Left cardiac atrium (tissue), 4 donors: ENCODE data around the gene PHOSPHO2. TPM values are rescaled to one million over a fixed set of nuclear protein-coding genes. Genes with fewer than 3 reads are reported as not detected.
A peak's percentile ranks its signal among the peaks of the same experiment; 100 is the strongest.
"Not testable (repeated sequence)": the region's sequence is repeated elsewhere in the genome, so short reads cannot be mapped to it uniquely, and the experiment has no call there.

ENCODE experiments used
- ATAC-seq, 2 donors: fragments of 200-7000 bp; cut with Tn5 transposase; one replicate each; pipeline ENCODE4 v1.9.1; 2020; ENCODE audit warnings: mild to moderate bottlenecking in 2 of 2, moderate library complexity in 2 of 2
- DNase-seq: peaks from one replicate; pipeline ENCODE4 v3.0.0-alpha.2; 2020
- intact Hi-C, 2 donors: fragments of 100-400 bp; cut with DNase I; formaldehyde crosslinking; loops; one replicate each; pipeline versions ENCODE4 v1.14.1 to v1.15.1; 2022 to 2023
- total RNA-seq, 2 donors: library from RNA; stranded (reverse); fragmentation: NEBNext Ultra II Directional; extraction: Animal tissue kit (Norgen Biotek cat#: 25700); gene quantifications; one replicate each; pipeline ENCODE4 v1.2.1, GENCODE V29; 2021
- donor health status: DM: no; HTN: yes; CAD: no.
- donor health status: DM: no; HTN: yes; CAD: no; lungs with severe emphysema.
- donor health status: DM: yes; HTN: yes; CAD: no.
- donor health status: Dilated cardiomyopathy.

The PHOSPHO2 gene
- total RNA-seq, 2 donors from 2014 or later = 3.4 to 3.9 TPM

DNA sequence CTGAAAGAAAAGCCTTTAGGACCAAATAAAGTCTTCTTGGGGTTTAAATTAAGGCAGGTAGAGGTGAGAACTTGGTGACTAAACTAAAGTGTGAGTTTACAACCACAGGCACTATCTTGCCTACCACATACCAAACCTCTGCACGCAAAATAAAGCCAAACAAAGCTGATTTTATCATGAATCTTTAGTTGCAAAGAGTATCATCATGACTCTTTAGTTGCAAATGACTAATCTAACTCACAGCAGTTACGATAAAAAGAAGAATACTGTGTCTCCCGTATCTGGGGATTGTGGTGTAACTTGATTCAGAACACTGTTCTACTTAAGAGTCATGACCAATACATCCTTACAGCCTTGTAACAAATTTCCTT is 11.2 kb upstream of the PHOSPHO2 start:
- intact Hi-C loops = no loop called here
- no peak for DNase-seq
- no peak for ATAC-seq

- ATAC-seq = no peak
- intact Hi-C loops = no loop called here
These were observed 10.7 kb upstream of the PHOSPHO2 start for GRCh38 chr2:169683425-169684134.

GRCh38 chr2:169684135-169684565 is 10.1 kb upstream of the PHOSPHO2 start:
- DNase-seq = no peak
- intact Hi-C loops = no loop called here
- no peak for ATAC-seq

More at GRCh38 chr2:169683425-169684134, 10.7 kb upstream of the PHOSPHO2 start:
- DNase-seq = no peak

DNA sequence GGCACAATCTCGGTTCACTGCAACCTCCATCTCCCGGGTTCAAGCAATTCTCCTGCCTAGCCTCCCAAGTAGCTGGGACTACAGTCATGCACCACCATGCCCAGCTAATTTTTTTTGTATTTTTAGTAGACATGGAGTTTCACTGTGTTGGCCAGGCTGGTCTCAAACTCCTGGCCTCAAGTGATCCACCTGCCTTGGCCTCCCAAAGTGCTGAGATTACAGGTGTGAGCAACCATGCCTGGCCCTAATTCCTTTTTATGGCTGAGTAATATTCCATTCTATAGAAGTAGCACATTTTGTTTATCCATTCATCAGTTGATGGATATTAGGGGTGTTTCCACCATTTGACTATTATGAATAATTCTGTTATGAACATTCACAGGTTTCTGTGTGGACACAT is 9.6 kb upstream of the PHOSPHO2 start:
- DNase-seq, intact Hi-C loops, ATAC-seq: not testable (repeated sequence)

DNA sequence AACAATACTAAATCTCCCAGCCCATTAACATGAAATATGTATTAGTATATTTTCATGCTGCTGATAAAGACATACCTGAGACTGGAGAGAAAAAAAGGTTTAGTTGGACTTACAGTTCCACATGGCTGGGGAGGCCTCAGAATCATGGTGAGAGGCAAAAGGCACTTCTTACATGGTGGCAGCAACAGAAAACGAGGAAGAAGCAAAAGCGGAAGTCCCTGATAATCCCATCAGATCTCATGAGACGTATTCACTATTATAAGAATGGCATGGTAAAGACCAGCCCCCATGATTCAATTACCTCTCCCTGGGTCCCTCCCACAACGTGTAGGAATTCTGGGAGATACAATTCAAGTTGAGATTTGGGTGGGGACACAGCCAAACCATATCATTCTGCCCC is 7.4 kb upstream of the PHOSPHO2 start:
- DNase-seq, ATAC-seq, intact Hi-C loops: not testable (repeated sequence)

DNA sequence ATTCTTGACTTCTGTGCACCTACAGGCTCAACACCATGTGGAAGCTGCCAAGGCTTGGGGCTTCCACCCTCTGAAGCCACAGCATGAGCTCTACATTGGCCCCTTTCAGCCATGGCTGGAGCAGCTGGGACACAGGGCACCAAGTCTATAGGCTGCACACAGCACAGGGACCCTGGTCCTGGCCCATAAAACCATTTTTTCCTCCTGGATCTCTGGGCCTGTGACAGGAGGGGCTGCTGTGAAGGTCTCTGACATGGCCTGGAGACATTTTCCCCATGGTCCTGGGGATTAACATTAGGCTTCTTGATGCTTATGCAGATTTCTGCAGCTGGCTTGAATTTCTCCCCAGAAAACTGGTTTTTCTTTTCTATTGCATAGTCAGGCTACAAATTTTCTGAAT is 6.3 kb upstream of the PHOSPHO2 start:
- DNase-seq, intact Hi-C loops, ATAC-seq: not testable (repeated sequence)

- ATAC-seq = no peak
- intact Hi-C loops = no loop called here
- no peak for DNase-seq
These were observed 3.3 kb upstream of the PHOSPHO2 start for GRCh38 chr2:169690958-169691357.

DNA sequence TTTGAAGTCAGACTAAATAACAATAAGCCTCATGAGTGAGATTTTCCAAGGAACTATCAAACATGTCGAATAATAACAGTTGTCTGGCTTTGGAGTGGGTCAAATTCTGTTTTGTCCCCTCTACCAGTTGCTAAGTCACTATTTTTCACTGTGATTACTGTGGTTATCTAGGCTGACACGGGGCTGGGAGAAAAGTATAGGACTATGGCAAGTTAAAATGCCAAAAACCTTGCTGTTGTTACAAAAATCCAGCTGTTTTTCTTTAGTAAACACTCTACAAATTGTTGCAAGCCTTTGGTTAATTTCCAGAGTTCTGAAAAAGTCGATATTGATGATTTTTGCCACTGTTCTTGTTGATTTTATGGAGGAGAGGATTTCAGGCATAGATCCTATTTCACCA is 1.6 kb upstream of the PHOSPHO2 start:
- intact Hi-C loops = no loop called here
- DNase-seq (no peak), ATAC-seq (no peak)

DNA sequence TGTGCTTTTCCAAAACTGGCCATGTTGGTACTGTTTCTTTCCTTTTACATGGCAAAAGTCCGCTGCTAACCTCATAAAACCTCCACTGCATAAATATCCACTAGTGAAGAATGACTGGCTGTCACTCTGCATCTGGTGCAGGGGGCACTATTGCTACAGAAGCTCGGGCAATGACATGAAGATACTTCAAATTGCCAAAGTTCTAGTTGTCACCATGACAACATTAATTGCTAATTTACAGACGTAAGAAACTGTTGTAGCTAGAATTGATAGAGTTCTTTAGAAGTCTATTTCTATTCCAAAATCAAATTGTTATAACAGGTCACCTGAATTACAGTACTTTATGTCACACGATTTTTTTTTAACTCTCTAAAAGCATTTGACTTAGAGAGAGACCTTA is 909 bp upstream of the PHOSPHO2 start:
- no peak for ATAC-seq
- intact Hi-C loops = no loop called here
- no peak for DNase-seq

DNA sequence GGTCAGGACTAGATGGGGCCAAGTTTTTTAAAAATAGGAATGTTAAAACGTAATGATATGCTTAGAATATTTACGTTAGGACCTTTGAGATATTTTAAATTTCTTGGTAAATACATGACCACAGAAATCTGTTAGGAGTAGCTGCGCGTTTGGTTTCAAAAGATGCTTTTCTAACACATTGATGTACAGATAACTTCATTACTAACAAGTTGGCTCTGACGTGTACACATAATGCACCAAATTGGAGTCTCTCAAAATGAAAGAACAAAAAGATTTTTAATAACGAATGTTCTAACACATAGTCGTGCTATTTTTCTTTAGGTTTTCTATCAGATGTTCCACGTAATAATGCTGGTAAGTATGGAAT is 608 bp downstream of the PHOSPHO2 start:
- DNase-seq = no peak
- no peak for ATAC-seq
- intact Hi-C loops = loop anchor here in 1 of 2 donors (2.0 kb wide), 1 partner anchor 40 kb away; no protein-coding TSS in a partner anchor

DNA sequence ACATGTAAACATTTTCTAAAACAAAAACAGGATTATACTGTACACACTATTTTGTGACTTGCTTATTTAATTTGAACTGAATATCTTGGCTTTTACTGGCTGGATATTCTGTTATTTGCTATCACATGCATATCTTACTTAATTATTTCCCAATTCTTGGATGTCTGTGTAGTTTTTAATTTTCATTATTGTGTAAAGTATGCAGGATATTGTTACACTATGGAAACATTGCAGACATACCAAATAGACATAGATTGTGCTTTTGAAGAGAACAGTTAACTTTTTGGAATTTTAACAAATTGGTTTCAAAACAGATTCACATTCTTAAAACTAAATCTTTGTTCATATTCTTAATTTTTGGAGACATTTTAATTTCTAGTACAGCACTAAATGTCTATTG is 2.1 kb downstream of the PHOSPHO2 start:
- DNase-seq (no peak), ATAC-seq (no peak)
- intact Hi-C loops = no loop called here

GRCh38 chr2:169699173-169699572 is 4.9 kb downstream of the PHOSPHO2 start:
- DNase-seq, ATAC-seq, intact Hi-C loops: not testable (repeated sequence)

GRCh38 chr2:169702996-169703395 is 8.7 kb downstream of the PHOSPHO2 start:
- intact Hi-C loops = no loop called here
- ATAC-seq (no peak), DNase-seq (no peak)

DNA sequence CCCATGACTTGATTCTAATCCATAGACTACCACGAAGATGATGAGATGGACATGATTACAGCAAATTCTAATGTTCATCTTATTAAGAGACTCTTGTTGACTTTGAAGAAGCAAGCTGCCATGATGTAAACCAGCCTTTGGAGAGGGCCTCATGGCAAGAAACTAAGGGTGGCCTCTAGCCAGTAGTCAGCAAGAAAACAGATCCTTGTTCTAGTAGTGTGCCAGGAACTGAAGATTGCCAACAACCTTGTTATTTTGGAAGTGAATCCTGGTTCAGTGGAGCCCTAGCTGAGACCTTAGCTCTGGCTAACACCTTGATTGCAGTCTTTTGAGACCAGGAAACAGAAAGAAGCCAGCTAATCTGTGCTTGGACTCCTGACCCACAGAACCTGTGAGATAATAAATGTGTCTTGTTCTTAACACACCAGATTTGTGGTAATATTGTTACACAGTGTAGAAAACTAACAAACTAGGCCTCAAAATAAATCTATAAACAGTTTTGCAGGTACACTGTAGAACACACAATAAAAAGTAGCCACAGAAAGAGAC is 10.0 kb downstream of the PHOSPHO2 start:
- no peak for ATAC-seq
- no peak for DNase-seq
- intact Hi-C loops = no loop called here

- intact Hi-C loops = no loop called here
- DNase-seq (no peak), ATAC-seq (peak; percentile 47 to 50)
These were observed 11.7 kb downstream of the PHOSPHO2 start for GRCh38 chr2:169705927-169706326.

DNA sequence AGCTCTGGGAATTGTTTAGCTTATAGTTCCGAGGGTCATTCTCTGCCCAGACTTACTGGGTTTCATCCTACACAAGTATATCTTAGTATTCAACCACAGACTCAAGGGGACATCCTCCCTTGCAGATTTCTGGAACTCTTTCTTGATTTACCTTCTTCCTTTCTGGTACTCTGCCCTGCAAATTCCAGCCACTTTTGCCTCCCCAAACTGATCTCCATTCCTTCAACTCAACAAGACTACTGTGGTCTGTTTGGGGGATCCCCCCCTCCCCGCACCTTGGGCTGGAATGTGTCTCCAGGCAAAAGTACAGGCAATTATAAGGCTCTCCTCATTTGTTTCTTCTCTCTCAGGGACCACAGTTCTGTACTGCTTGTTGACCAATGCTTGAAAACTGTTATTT is 13.4 kb downstream of the PHOSPHO2 start:
- no peak for ATAC-seq
- intact Hi-C loops = no loop called here

GRCh38 chr2:169709331-169709730 is 15.1 kb downstream of the PHOSPHO2 start:
- intact Hi-C loops = no loop called here
- no peak for ATAC-seq
- no peak for DNase-seq

More for the DNA sequence above, 13.4 kb downstream of the PHOSPHO2 start:
- no peak for DNase-seq

- intact Hi-C loops = no loop called here
- no peak for ATAC-seq
- no peak for DNase-seq
These were observed 15.7 kb downstream of the PHOSPHO2 start for GRCh38 chr2:169709981-169710380.

- intact Hi-C loops = no loop called here
- ATAC-seq (no peak), DNase-seq (no peak)
These were observed 17.7 kb downstream of the PHOSPHO2 start for GRCh38 chr2:169711751-169712509.

DNA sequence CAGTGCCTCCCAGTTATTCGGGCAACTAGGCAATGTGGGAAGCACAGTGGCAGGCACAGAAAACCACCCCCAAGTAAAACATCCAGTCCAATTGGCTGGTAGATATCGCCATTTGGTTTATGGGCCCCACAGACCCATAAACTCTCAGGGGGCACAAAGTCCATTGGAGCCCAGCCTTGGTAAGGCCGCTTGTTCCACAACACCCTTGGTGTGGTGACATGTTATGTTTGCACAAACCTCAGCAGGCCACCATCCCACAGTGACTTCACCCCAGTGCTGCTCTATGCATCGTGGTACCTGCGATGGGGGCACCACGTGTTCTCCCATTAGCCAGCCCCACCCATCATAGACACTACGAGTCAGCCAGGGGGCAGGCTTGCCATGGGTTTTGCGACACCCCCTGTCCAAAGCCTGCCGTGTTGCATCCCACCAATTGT is 18.5 kb downstream of the PHOSPHO2 start:
- ATAC-seq = no peak
- DNase-seq = no peak
- intact Hi-C loops = no loop called here
